ENCODE measurements around the gene OLA1. TPM values are rescaled to one million over a fixed set of nuclear protein-coding genes. Genes with fewer than 3 reads are reported as not detected.

OLA1 gene
- total and polyA plus RNA-seq, 9 of the 15 experiments (the other 6 are each of a cell fraction or from before 2014, with no cell fraction given) = 208 to 353 (median 225) TPM

- TF ChIP-seq MEF2D (tag; conservative IDR thresholded peaks at IDR 0.05; ENCODE audit: low read depth) = 0 out of 2 replicates have a peak, but pooled peaks have one; percentile 53
- TF ChIP-seq HDAC8 (tag; IDR thresholded peaks at IDR 0.05) = no peak
- no peak for TF ChIP-seq MAFK (IDR thresholded peaks at IDR 0.05; ENCODE audit: low read length)
Observed at GRCh38 chr2:174145827-174146226, 102.5 kb downstream of the OLA1 start (continued).

DNA sequence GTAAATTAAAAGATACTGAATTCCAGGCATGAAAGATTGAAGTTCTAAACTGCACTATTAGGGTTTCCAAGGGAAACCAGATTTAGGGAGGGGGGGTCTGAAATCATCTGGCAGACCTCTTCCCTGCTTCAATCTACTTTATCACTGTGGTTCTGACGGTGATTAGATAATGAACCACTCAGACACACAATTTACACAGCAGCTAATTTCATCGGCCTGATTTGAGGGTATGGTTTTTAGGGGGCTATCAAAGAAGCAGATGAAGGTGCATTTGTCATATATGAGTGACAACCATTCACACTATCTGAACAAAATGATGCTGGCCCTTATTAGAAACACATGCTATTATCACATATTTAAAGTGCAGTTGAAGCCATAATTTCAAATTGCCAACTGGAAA is 106.0 kb downstream of the OLA1 start:
- Histone ChIP-seq H3K9me3 (replicated peaks; ENCODE audit: control insufficient read depth, insufficient read depth, low read depth, low read length) (no peaks in the 10 kb centered on the region), H4K20me1 (replicated peaks; ENCODE audit: control insufficient read depth, insufficient read depth, low read length) (0 out of 2 replicates have a peak, but pooled peaks cover 7% of the 10 kb centered on the region), H3K4me1 (replicated peaks in 1 of 2; ENCODE audit: control insufficient read depth in 2 of 2, insufficient read depth in 2 of 2, low read length in 2 of 2) (0 out of 5 replicates have a peak, but pooled peaks cover 0 to 4% of the 10 kb centered on the region in 2 experiments), H3K4me3 (no peak overlapping the region), H3K27me3 (ENCODE audit: control insufficient read depth in 2 of 2, insufficient read depth in 2 of 2, low read length in 2 of 2) (no peaks in the 10 kb centered on the region), H2AFZ (ENCODE audit: low read depth, low read length) (no peak overlapping the region), H3K9me1 (ENCODE audit: control insufficient read depth, insufficient read depth, low read length) (no peaks in the 10 kb centered on the region), H3K27ac (ENCODE audit: extremely low read depth, low read depth, low read length) (no peak overlapping the region), H3K4me2 (ENCODE audit: insufficient read depth, low read length) (no peak overlapping the region), H3K9ac (ENCODE audit: insufficient read depth in 1 of 2, low read depth in 2 of 2, low read length in 2 of 2) (no peak overlapping the region), H3K36me3 (ENCODE audit: control insufficient read depth, insufficient read depth, low read length) (peaks cover 29% of the 10 kb centered on the region; the same call in 2 of the 3 replicates), H3K79me2 (ENCODE audit: control insufficient read depth, insufficient read depth, low read length) (peaks cover 40% of the 10 kb centered on the region)
- 66% methylated on average over 2 of the region's 2 CpGs for WGBS (ENCODE audit: insufficient coverage, low coverage, missing lambda C conversion rate)
- ATAC-seq (no peak), FAIRE-seq (no peak), DNase-seq (ENCODE audit: extremely low read depth in 1 of 4, low spot score in 3 of 4) (no peak)
- intact Hi-C loops (cut with micrococcal nuclease) (no loop called here), in situ Hi-C loops (cut with MboI) (no loop called here)
- ChIA-PET CTCF (ENCODE audit: low intra/inter-chr PET ratio) (no interaction called here), POLR2A (no interaction called here)
- BruUV-seq (replicated peaks) = no TSS peak
- TF ChIP-seq SMAD2 (IDR thresholded peaks at IDR 0.05; ENCODE audit: low read depth, low read length) (no peak), SMARCC2 (IDR thresholded peaks at IDR 0.05; ENCODE audit: low read depth) (no peak), ADNP (tag; IDR thresholded peaks at IDR 0.05) (no peak), ZNF224 (CRISPR knock-in tag; IDR thresholded peaks at IDR 0.05) (no peak), PURB (CRISPR knock-in tag; IDR thresholded peaks at IDR 0.05; ENCODE audit: low read depth) (no peak), ZNF165 (CRISPR knock-in tag; IDR thresholded peaks at IDR 0.05; ENCODE audit: borderline replicate concordance) (no peak)
- TF ChIP-seq, protein P1, sequence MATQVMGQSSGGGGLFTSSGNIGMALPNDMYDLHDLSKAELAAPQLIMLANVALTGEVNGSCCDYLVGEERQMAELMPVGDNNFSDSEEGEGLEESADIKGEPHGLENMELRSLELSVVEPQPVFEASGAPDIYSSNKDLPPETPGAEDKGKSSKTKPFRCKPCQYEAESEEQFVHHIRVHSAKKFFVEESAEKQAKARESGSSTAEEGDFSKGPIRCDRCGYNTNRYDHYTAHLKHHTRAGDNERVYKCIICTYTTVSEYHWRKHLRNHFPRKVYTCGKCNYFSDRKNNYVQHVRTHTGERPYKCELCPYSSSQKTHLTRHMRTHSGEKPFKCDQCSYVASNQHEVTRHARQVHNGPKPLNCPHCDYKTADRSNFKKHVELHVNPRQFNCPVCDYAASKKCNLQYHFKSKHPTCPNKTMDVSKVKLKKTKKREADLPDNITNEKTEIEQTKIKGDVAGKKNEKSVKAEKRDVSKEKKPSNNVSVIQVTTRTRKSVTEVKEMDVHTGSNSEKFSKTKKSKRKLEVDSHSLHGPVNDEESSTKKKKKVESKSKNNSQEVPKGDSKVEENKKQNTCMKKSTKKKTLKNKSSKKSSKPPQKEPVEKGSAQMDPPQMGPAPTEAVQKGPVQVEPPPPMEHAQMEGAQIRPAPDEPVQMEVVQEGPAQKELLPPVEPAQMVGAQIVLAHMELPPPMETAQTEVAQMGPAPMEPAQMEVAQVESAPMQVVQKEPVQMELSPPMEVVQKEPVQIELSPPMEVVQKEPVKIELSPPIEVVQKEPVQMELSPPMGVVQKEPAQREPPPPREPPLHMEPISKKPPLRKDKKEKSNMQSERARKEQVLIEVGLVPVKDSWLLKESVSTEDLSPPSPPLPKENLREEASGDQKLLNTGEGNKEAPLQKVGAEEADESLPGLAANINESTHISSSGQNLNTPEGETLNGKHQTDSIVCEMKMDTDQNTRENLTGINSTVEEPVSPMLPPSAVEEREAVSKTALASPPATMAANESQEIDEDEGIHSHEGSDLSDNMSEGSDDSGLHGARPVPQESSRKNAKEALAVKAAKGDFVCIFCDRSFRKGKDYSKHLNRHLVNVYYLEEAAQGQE (IDR thresholded peaks at IDR 0.05; ENCODE audit: borderline replicate concordance) = no peak
- TF ChIP-seq, protein P1 (CRISPR knock-in tag; IDR thresholded peaks at IDR 0.05; ENCODE audit: low read depth) = no peak

Data from K562 (cell line).